ENCODE measurements around the gene MALT1.

DNA sequence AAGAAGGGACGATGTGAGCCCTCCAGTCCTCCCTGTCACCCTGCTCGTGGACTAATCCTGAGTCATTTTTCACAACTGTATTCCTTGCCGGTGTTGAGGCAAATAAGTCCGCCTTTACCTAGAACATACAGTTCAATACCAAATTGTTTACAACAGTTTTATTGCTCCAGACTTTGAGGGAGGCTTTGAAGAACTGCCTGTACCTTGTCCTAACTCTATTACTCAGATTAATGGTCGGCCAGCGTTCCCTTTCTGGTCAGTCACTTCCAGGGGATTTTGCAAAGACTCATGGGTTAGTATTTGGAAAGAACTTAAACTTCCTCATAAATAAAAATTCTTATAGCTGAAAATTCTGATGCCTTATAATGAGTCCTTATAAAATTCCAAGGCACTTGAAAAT, 108.3 kb downstream of the MALT1 start:
- TF ChIP-seq CTCF (IDR thresholded peaks at IDR 0.05; ENCODE audit: low read depth, low read length) (no peak), EZH2phosphoT487 (IDR thresholded peaks at IDR 0.05; ENCODE audit: low read depth) (no peak)

Data from OCI-LY3 (cell line).